Spleen (tissue), 11 donors: ENCODE data around the gene NFIA. TPM values are rescaled to one million over a fixed set of nuclear protein-coding genes. Genes with fewer than 3 reads are reported as not detected.

Source experiments
- DNase-seq: peaks from one replicate; pipeline ENCODE4 v3.0.0-alpha.2; 2020
- H3K27ac ChIP-seq, 8 donors: fragments of 200-600 bp; sonication (generic) in 7 of 8; 1 replicate in 4 of 8; 2 replicates in 4 of 8; pipeline versions ENCODE4 v1.5.0 to v1.8.0; 2016 to 2021; ENCODE audit warnings: inconsistent platforms in 4 of 8, mild to moderate bottlenecking in 4 of 8, moderate library complexity in 1 of 8
- H3K27me3 ChIP-seq, 7 donors: fragments of 200-600 bp; sonication (generic) in 6 of 7; replicated peaks in 1 of 7; 1 replicate in 4 of 7; 2 replicates in 3 of 7; pipeline versions ENCODE4 v1.5.0 to v1.8.0; 2016 to 2021; ENCODE audit warnings: inconsistent platforms in 3 of 7, mild to moderate bottlenecking in 1 of 7
- H3K36me3 ChIP-seq, 6 donors: fragments of 200-600 bp; sonication (generic) in 5 of 6; 1 replicate in 4 of 6; 2 replicates in 2 of 6; pipeline versions ENCODE4 v1.5.0 to v1.8.0; 2016 to 2021; ENCODE audit warnings: inconsistent platforms in 2 of 6
- H3K4me1 ChIP-seq, 6 donors: fragments of 200-600 bp; sonication (generic) in 5 of 6; 1 replicate in 3 of 6; 2 replicates in 3 of 6; pipeline versions ENCODE4 v1.5.0 to v1.8.0; 2016 to 2021; ENCODE audit warnings: inconsistent platforms in 3 of 6
- H3K4me3 ChIP-seq, 8 donors: fragments of 200-600 bp; sonication (generic) in 7 of 8; 1 replicate in 4 of 8; 2 replicates in 4 of 8; pipeline versions ENCODE4 v1.5.0 to v1.8.0; 2016 to 2021; ENCODE audit warnings: inconsistent platforms in 4 of 8, mild to moderate bottlenecking in 4 of 8, moderate library complexity in 2 of 8
- H3K9me3 ChIP-seq, 8 donors: fragments of 200-600 bp; sonication (generic) in 7 of 8; 1 replicate in 4 of 8; 2 replicates in 4 of 8; pipeline versions ENCODE4 v1.5.0 to v1.8.0; 2016 to 2021; ENCODE audit warnings: inconsistent platforms in 4 of 8
- POLR2A ChIP-seq, 3 donors: fragments of 450-650 bp; IDR thresholded peaks; one replicate each; pipeline ENCODE4 v1.5.1; 2017; ENCODE audit warnings: antibody characterized with exemption in 3 of 3, mild to moderate bottlenecking in 1 of 3
- POLR2AphosphoS5 ChIP-seq, 3 donors: sonication (generic); formaldehyde crosslinking; IDR thresholded peaks; one replicate each; pipeline ENCODE4 v1.5.1; 2017; ENCODE audit warnings: antibody characterized with exemption in 3 of 3
- WGBS, 5 donors: extraction: QIAGEN DNeasy Blood & Tissue Kit in 3 of 5; methylation state at CpG; one replicate each; pipeline versions ENCODE4 v1.1.5 to v1.1.7; 2013 to 2018; 5-methylcytosine and 5-hydroxymethylcytosine counted together
- intact Hi-C: fragments of 100-400 bp; cut with DNase I; formaldehyde crosslinking; loops from one replicate; pipeline ENCODE4 v1.15.0; 2023; ENCODE audit warnings: low total_unique reads
- polyA plus RNA-seq, 3 donors: library from polyadenylated mRNA; stranded (reverse); fragments of 200-250 nt; gene quantifications; one replicate each; pipeline ENCODE4 v1.2.1, GENCODE V29; 2013
- total RNA-seq, 7 donors: library from RNA; depleted of rRNA in 3 of 7; stranded (reverse); fragments of >200 nt in 3 of 7; fragmentation: NEBNext Ultra II Directional in 4 of 7; extraction: Animal tissue kit (Norgen Biotek cat#: 25700) in 4 of 7; gene quantifications; one replicate each; pipeline versions ENCODE4 v1.1.0 to v1.2.1, GENCODE V29; 2016 to 2021
- TF ChIP-seq, protein P1 (sequence below), 11 experiments: fragments of 200-600 bp in 7 of 11; fragments of 450-650 bp in 4 of 11; sonication (generic) in 4 of 11; IDR thresholded peaks in 8 of 11; conservative IDR thresholded peaks in 3 of 11; 1 replicate in 7 of 11; 2 replicates in 4 of 11; pipeline versions ENCODE4 v1.4.0 to v1.8.0; 2016 to 2021; ENCODE audit warnings: antibody characterized with exemption in 11 of 11, inconsistent platforms in 4 of 11, mild to moderate bottlenecking in 1 of 11
- donor health status: healthy with polysubstance abuse.
- donor health status: DM: no; HTN: no; CAD: no; lungs with moderate emphysema.
- donor health status: DM: no; HTN: no; CAD: no.
- donor health status: Bipolar disorder and iron deficiency.
- donor health status: healthy.
- donor health status: DM: no; HTN: no; CAD: no.
- donor health status: DM: yes; HTN: yes; CAD: no.

NFIA gene
- total and polyA plus RNA-seq, 10 donors = 3.1 to 76.8 (median 35.5) TPM

DNA sequence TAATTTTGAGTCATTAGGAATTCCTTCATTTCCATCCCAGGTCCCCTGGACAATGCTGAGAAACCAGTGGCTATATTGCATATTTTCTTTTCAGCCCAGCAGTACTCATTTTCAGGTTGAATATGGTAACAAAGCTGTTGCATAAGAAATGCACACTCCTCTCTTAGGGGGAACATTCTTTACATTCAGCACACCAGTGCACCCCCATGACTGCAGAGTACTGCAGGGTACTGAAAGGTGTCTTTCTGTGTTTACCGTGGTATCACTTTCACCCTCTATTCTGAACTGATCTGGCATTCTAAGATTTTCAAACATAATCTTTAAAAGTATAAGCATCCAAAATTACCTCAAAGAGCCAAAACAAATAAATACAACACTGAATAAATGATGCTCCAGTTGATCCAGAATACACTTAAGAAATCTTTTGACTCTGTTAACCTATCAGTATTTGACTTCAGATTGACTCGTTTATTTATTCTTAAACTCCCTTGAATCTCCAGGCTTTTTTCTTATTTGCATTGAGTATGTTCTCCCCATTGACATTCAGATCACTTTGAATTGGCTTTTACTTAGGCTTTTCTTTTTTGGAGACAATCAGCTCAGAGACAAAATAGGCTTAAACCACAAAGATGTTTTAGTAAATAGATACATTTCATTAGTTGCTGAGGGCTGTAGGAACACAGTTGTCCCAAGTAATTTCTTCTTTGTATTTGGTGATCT lies 213.6 kb downstream of the NFIA start:
- no peak for DNase-seq
- WGBS, 5 donors = 83 to 87% (median 86%) methylated on average over 2 of the region's 2 CpGs
- H3K9me3 ChIP-seq = no peaks in the 10 kb centered on the region
- intact Hi-C loops = no loop called here
- TF ChIP-seq POLR2AphosphoS5 (IDR thresholded peaks at IDR 0.05) = no peak
- TF ChIP-seq POLR2A (IDR thresholded peaks at IDR 0.05) = no peak
- H3K27me3 ChIP-seq = no peaks in the 10 kb centered on the region
- no peaks in the 10 kb centered on the region for H3K4me1 ChIP-seq
- no peak overlapping the region for H3K27ac ChIP-seq
- no peaks in the 10 kb centered on the region for H3K36me3 ChIP-seq
- H3K4me3 ChIP-seq = no peak overlapping the region

DNA sequence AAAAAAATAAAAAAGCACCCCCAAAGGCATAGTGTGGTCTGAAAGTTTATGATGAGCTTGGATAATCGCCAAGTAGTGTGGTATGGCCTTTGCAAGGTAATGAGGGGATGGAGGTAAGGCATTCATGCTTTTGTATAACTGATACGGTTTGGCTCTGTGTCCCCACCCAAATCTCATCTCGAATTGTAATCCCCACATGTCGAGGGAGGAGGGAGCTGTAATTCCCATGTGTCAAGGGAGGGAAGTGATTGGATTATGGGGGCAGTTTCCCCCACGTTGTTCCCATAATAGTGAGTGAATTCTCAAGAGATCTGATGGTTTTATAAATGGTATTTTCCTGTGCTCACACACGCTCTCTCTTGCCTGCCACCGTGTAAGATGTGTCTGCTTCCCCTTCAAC lies 215.5 kb downstream of the NFIA start:
- Histone ChIP-seq H3K27me3 (no peaks in the 10 kb centered on the region), H3K4me1 (peaks cover 0 to 4% (median 0%) of the 10 kb centered on the region in 6 donors), H3K9me3 (no peaks in the 10 kb centered on the region), H3K36me3 (no peaks in the 10 kb centered on the region), H3K27ac (no peak overlapping the region), H3K4me3 (no peak overlapping the region)
- 81 to 94% (median 85%) methylated on average over 7 of the region's 7 CpGs for WGBS, 5 donors
- intact Hi-C loops = no loop called here
- TF ChIP-seq POLR2A (IDR thresholded peaks at IDR 0.05) = no peak
- DNase-seq = no peak

DNA sequence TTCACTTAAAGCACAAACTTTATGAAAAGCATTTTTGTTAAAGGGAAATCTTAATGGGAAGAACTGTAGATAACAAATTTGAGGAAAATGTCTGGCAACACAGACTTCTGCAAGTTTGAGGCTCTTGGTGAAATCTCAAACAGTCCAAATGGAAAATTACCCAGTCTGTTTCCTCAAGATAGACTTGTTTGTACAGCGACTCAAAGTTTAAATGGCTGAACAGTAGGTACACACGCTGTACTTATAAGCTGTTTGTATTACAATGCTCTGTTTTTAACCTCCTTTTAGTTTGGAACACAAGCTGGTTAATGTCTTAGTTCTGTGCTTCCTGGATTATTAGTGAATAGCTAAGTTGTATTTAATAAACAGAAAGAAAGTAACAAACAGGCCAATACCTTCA lies 217.1 kb downstream of the NFIA start:
- 27 to 39% (median 37%) methylated on average over 2 of the region's 2 CpGs for WGBS, 5 donors
- Histone ChIP-seq H3K4me1 (peaks cover 0 to 4% (median 0%) of the 10 kb centered on the region in 6 donors), H3K9me3 (no peaks in the 10 kb centered on the region), H3K27ac (peak overlapping the region in 1 of 8 donors; percentile 17), H3K4me3 (no peak overlapping the region), H3K27me3 (no peaks in the 10 kb centered on the region), H3K36me3 (no peaks in the 10 kb centered on the region)
- DNase-seq = no peak
- TF ChIP-seq POLR2AphosphoS5 (IDR thresholded peaks at IDR 0.05) (no peak), POLR2A (IDR thresholded peaks at IDR 0.05) (no peak)
- TF ChIP-seq, protein P1, sequence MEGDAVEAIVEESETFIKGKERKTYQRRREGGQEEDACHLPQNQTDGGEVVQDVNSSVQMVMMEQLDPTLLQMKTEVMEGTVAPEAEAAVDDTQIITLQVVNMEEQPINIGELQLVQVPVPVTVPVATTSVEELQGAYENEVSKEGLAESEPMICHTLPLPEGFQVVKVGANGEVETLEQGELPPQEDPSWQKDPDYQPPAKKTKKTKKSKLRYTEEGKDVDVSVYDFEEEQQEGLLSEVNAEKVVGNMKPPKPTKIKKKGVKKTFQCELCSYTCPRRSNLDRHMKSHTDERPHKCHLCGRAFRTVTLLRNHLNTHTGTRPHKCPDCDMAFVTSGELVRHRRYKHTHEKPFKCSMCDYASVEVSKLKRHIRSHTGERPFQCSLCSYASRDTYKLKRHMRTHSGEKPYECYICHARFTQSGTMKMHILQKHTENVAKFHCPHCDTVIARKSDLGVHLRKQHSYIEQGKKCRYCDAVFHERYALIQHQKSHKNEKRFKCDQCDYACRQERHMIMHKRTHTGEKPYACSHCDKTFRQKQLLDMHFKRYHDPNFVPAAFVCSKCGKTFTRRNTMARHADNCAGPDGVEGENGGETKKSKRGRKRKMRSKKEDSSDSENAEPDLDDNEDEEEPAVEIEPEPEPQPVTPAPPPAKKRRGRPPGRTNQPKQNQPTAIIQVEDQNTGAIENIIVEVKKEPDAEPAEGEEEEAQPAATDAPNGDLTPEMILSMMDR (IDR thresholded peaks at IDR 0.05 in 8 of 11, conservative IDR thresholded peaks at IDR 0.05 in 3 of 11) = no peak
- intact Hi-C loops = no loop called here

DNA sequence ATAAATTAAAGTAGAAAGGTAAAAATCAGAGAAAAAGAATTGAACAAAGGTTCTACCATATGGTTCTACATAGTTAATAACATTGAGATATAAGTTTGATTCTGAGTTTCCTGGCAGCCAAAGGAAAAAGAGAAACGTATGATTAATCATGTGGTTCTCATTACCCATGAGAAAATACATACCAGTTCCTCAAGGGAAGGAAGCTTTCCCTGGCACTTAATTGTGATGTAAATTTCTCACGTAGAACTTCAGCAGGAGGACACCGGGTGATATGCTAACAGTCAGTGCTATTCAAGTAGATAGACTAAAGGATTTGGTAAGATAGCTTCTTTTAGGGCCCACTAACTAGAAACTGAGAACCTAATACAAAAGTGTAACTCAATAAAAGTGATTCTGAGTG lies 218.5 kb downstream of the NFIA start:
- no peaks in the 10 kb centered on the region for H3K36me3 ChIP-seq
- no peak for TF ChIP-seq POLR2AphosphoS5 (IDR thresholded peaks at IDR 0.05)
- TF ChIP-seq POLR2A (IDR thresholded peaks at IDR 0.05) = no peak
- TF ChIP-seq, protein P1 (IDR thresholded peaks at IDR 0.05 in 8 of 11, conservative IDR thresholded peaks at IDR 0.05 in 3 of 11) = no peak
- H3K4me3 ChIP-seq = no peak overlapping the region
- H3K27ac ChIP-seq = no peak overlapping the region
- H3K9me3 ChIP-seq = no peaks in the 10 kb centered on the region
- peaks cover 0 to 4% (median 0%) of the 10 kb centered on the region in 6 donors for H3K4me1 ChIP-seq
- WGBS, 5 donors = 76 to 88% (median 85%) methylated on average over 3 of the region's 3 CpGs
- H3K27me3 ChIP-seq = no peaks in the 10 kb centered on the region
- no peak for DNase-seq
- intact Hi-C loops = no loop called here

DNA sequence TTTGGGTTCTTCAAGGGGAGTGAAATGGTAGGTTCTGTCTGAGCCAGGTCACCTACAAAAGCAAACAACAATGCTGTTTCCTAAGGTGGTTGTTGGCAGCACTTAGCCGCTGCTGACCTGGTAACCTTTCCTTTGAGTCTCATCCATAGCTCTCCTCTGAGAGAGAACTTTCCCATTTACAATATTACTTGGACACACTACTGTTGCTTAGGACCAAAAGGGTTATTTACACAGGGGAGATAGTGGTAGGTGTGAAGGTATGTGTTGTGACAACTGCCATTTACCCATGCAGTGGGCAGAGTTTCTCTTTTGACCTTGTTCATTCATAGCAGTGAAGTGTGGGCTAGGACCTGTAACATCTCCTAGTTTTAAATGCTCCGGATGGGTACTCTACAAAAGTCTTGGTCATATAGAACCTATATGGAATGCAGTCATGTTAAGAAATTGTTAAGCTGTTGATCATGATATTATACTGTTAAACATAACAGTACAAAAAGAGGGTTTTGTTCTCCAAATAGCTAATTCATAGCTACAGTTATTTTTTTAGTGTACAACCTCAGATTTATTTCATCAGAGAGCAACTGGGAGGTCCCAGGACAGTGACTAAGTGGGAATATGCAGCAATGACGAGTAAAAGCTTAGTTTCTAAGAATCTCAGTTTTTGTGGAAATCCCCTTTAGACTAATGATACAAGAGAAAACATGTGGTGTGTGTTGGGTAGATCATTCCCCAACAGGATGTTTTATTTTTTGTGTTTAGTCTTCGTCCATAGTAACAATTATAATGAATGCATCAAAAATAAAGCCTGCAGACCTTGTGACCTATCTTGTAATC lies 219.7 kb downstream of the NFIA start:
- Histone ChIP-seq H3K4me3 (no peak overlapping the region), H3K36me3 (no peaks in the 10 kb centered on the region), H3K4me1 (peaks cover 0 to 4% (median 0%) of the 10 kb centered on the region in 6 donors), H3K27ac (peak overlapping the region in 3 of 8 donors; percentile 19 to 45 (median 25)), H3K27me3 (no peaks in the 10 kb centered on the region), H3K9me3 (no peaks in the 10 kb centered on the region)
- WGBS, 5 donors = 55 to 72% (median 66%) methylated on average over 4 of the region's 4 CpGs
- intact Hi-C loops = no loop called here
- TF ChIP-seq, protein P1 (IDR thresholded peaks at IDR 0.05 in 8 of 11, conservative IDR thresholded peaks at IDR 0.05 in 3 of 11) = no peak
- no peak for TF ChIP-seq POLR2AphosphoS5 (IDR thresholded peaks at IDR 0.05)
- TF ChIP-seq POLR2A (IDR thresholded peaks at IDR 0.05) = no peak
- no peak for DNase-seq
